GM08714 (cell line): ENCODE measurements around the gene CYTH4.

ENCODE experiments used
- H3K4me3 ChIP-seq: fragments of 200-500 bp; sonication (Bioruptor generic); 2 replicates; pipeline ENCODE4 v1.5.1; 2014; ENCODE audit warnings: mild to moderate bottlenecking, low read length, inconsistent platforms
- ZNF274 ChIP-seq: IDR thresholded peaks from 2 replicates; pipeline ENCODE4 v1.6.1; 2012; ENCODE audit warnings: mild to moderate bottlenecking, low read depth, low read length

Gene CYTH4

DNA sequence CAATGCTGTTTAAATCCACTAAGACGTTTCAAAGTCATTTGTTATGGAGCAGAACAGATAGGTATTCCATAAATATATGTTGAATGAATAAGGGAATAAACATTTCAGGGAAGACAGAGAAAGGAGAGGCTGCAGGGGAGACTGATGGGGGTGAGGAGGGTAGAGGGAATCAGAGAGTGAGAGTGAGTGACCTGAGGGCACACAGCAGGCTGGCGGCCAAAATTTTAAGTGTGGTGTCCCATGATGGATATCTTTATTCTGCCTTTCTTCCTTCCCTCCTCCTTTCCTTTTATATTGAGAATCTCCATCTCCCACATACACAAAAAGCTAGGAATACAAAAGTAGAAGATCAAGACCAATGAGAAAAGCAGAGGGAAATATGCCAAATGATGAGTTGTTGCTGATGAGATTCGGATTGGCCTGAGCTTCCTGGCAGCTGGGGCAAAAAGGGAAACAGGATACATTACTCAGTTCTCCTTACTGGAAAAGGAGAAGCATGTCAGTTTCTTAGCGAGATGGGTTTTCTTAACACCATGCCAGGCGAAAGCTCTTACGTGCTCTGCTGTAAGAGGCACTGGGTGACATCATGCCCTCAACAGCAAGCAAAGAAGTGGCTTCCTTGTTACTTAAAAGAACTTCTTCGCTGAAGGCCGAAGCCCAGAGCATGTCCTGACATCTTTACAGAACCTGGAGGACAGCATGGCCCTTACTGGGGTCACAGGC, 11.2 kb upstream of the CYTH4 start:
- TF ChIP-seq ZNF274, result no peak

GRCh38 chr22:37273126-37273845, 9.0 kb upstream of the CYTH4 start:
- H3K4me3 ChIP-seq, result no peak overlapping the region
- no peak for TF ChIP-seq ZNF274

More for the DNA sequence above, 11.2 kb upstream of the CYTH4 start:
- no peak overlapping the region for H3K4me3 ChIP-seq

- H3K4me3 ChIP-seq, result no peak overlapping the region
- TF ChIP-seq ZNF274, result no peak
These were observed 8.5 kb upstream of the CYTH4 start for GRCh38 chr22:37273846-37274225.

DNA sequence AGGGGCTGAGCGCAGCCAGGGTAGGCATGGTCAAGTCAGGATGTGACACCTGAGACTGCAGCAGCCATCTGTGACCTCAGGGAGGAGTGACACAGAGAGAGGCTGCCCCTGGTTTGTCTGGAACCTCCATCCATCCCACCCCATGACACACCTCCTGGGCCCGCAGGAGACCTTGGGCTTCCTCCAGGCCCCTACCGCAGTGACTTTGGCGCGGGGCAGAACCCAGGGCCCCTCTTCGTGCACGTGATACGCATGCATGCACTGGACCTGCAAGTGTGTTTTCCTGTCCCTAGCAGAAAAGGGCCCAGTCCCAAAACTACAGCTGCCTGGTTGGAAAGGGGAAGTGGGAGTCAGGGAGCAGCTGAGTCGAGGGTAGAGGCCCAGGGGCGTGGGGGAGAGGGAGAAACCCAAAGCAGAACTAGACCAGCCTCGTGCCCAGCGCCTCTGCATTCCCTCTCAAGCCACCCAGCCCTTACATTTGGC, 7.9 kb upstream of the CYTH4 start:
- TF ChIP-seq ZNF274, result no peak
- no peak overlapping the region for H3K4me3 ChIP-seq

- no peak overlapping the region for H3K4me3 ChIP-seq
- TF ChIP-seq ZNF274, result no peak
These were observed 7.2 kb upstream of the CYTH4 start for GRCh38 chr22:37275134-37275533.

DNA sequence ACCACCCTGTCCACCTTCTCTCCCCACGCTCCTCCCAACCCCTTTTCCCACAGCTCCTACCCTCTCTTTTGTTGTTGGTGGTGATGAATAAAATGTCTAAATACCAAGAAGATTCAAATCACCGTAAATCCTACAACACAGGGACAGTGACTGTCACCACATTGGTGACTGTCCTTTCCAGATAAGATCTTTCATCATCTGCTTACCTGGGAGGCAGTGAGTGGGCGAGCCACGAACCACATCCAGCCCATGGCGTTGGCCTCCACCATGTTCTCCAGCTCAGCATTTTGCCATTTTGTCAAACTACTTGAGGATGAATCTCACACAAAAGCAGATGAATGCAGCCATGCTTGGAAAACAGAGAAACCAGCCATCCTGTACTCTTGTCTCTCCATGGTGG, 6.7 kb upstream of the CYTH4 start:
- TF ChIP-seq ZNF274, result no peak
- H3K4me3 ChIP-seq, result no peak overlapping the region

DNA sequence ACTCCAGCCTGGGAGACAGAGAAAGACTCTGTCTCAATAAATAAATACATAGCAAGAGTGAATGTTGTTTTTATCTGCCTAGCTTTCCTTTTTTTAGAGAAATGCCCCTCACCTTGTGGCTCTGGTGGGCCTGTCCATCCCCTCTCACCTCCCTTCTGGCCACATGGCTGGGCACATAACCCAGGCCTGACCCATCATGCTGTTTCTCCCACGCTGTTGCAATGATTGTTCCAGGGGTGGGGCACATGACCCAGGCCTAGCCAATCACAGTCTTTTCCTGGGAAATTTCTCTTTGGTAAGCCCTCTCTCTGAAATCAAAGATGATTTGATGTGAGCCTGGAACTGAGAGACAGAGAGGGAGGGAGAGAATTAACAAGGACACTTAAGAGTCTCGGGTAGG, 5.5 kb upstream of the CYTH4 start:
- TF ChIP-seq ZNF274, result no peak
- no peak overlapping the region for H3K4me3 ChIP-seq

GRCh38 chr22:37277384-37277783, 4.9 kb upstream of the CYTH4 start:
- no peak for TF ChIP-seq ZNF274
- no peak overlapping the region for H3K4me3 ChIP-seq

DNA sequence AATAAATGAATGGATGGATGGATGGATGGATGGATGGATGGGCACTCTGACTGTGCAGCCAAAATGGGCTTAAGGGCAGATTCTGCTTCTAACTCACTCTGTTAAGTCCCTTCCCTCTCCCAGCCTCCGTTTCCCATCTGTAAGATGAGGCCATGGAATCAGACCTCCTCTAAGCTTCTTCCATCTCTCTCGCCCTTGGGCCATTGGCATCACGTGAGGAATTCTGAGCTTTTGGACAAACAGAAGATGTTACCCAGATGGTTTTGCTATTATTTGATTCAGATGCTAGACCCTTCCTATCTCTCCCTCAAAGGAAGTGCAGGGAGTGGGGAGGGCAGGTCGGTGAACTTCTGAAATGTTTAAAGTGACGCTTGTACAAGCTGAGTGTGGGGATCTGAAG, 4.0 kb upstream of the CYTH4 start:
- no peak overlapping the region for H3K4me3 ChIP-seq
- no peak for TF ChIP-seq ZNF274

DNA sequence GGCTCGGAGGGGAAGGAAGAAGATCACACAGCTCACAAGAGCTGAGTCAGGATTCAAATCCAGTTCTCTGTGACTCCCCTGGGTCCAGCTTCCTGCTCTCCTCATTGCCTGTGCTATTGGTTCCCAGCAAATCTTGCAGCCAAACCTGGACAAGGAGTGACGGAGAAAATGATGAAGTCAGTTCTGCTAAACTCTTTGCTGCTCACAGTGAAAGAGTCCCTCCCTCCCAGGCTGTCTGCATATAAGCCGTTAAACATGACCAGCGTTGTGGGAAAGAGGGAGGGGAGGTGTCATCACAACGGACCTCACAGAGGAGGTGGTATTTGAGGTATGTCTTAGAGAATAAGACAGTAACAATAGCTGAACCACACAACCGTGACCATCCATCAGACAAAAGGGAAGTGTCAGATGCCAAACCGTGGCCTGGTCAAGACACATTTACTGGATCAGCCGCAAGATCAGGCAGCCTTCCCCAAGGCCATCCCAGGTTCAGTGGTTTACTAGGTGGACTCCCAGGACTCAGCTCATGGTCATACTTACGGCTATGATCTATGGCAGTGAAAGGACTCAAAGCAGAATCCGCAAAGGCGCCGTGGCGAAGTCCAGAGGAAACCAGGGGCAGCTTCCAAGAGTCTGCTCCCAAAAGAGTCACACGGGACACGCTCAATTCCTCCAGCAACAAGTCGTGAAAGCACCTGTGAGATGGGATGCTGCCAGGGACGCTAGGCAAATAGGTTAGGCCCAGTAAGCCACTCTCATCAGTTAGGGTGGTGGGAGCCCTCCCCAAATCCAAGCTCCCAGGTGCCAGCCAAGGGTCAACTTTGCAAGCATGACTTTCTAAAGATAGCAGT, 2.8 kb upstream of the CYTH4 start:
- no peak overlapping the region for H3K4me3 ChIP-seq
- no peak for TF ChIP-seq ZNF274

DNA sequence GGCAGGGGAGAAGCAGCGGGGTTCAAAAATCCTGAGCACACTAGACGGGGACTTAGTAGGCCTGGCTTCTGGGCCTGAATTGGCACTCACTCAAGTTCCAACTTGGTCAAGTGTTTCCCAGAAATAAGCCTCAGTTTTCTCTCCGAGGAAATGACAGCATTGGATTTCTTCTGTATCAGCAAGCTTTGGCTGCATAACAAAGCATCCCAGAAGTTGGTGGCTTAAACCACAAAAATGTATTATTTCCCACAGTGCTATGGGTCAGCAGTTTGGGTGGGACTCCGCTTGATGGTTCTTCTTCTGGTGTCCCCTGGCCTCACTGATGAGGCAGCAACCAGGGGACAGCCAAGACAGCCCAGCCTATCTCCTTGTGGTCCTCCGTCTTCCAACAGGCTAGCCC, 1.6 kb upstream of the CYTH4 start:
- TF ChIP-seq ZNF274, result no peak
- H3K4me3 ChIP-seq, result no peak overlapping the region

- TF ChIP-seq ZNF274, result no peak
- H3K4me3 ChIP-seq, result no peak overlapping the region
These were observed 1.1 kb upstream of the CYTH4 start for GRCh38 chr22:37281195-37281594.

DNA sequence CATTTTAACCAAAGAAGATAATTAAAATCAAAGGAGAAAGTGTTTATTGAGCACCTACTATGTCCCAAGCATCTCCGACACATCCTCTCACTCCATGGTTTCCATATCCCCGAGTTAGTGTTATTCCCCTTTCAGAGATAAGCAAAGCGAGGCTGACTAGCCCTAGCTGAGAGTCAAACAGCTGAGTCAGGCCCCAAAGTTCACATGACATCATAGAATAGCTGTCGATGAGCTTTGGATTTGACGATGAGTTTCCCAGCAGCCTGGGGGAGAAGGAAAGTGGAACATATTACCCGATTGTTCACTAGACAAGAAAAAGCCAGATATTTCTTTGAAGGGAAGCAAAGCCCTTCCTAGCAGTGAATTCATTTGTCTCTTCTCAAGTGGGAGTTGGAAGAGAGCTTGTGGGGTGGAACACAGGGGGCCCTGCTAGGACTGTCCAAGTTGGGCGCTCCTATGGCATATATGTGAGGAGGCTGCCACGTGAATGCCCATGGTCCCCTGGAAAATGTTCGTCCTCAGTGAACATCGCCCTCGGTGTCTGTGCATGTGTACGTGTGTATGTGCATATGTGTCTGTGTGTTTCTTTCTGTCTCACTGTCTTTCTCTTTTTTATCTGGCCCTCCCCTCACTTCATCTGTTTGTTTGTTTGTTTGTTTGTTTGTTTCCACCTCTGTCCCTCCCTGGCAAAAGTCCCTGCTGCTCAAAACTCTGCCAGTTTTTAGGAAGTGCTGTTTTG, 493 bp upstream of the CYTH4 start:
- TF ChIP-seq ZNF274, result no peak
- peak overlapping the region; percentile 74; the same call in 1 of the 2 replicates for H3K4me3 ChIP-seq

- H3K4me3 ChIP-seq, result peak overlapping the region; percentile 74; the same call in 1 of the 2 replicates
- no peak for TF ChIP-seq ZNF274
These were observed 1.2 kb downstream of the CYTH4 start for GRCh38 chr22:37283393-37283937.
